GM21447 (cell line): Measurements from ENCODE around the gene CEP97.
"Not testable (repeated sequence)": the region's sequence is repeated elsewhere in the genome, so short reads cannot be mapped to it uniquely, and the experiment has no call there.

Experiments
- ATAC-seq: cut with Tn5 transposase; IDR thresholded peaks from one replicate; pipeline ENCODE4 v1.9.1; 2021; ENCODE audit not compliant: unreplicated experiment

The CEP97 gene

GRCh38 chr3:101777745-101778281 lies 53.4 kb downstream of the CEP97 start:
- ATAC-seq, result not testable (repeated sequence)

DNA sequence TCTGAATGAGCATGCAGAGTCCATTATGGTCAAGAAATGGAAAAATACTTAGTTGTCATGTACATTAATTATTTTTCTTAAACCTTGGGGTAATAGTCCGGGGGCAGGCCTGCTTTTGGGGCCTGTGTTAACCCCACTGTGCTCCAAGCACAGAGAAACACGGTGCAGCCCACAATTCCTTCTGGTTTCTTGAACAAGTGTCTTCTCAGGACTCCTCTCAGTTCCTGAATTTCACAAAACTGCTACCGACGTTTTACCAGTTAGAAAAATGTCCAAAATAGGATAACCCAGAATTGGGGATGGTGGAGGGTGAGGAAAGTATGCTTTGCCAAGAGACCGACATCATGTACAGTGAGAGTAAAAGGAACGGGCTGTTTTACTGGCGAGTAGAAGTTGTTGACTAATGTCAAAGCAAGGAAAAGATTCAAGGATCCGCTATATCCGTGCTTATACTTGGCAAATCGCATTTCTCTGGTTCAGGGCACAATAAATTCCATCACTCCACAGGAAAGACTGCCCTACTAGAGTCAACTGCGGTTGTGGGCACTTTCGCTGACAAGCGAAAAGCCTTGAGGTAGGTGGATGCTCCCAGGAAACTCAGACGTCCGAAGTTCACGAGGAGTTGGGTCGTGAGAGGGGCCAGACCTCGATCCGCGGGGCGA lies 54.1 kb downstream of the CEP97 start:
- ATAC-seq, result no peak

DNA sequence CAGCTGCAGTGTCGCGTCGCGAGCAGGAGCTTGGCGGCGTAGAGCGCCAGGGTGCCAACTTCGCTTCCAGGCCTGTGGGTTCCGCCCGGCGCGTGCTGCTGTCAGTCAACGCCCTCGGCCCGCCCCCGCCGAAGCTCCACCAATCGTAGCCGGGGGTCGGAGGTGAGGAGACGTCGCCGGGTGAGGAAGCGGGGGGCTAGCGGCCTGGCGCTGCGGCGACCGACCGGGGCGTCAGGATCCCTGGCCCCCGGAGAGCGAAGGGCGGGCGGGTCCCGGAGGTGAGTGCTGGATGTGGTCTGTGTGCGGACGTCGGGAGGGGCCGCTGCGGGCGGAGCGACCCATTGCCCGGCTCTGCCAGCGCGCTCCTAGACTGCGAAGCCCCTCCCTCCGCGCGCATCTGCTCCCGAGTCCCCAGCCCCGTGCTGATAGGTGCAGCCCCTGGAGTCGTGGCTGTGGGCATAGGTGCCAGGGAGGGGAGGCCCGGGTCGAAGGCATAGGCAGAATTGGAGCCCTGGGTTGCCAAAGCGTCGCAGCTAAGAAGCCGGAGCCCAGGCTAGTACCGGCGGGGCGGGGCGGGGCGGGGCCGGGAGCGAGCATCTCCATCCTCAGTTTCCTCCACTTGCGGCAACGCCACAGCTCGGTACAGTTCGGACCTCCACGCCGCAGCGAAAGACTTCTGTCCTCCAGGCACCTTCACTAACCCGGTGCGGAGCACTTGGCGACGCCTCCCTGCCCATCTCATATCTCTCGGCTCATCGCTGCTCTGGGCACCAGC lies 54.8 kb downstream of the CEP97 start, which contains the start of gene NXPE3:
NXPE3 (plus strand) TSS at position 165 of the 775 bp plus-strand sequence. CDS start 6,386 bp downstream, outside the sequence.
- peak; percentile 91 for ATAC-seq

- no peak for ATAC-seq
Measured at GRCh38 chr3:101779822-101780381, 55.5 kb downstream of the CEP97 start.

GRCh38 chr3:101780661-101781060 lies 56.2 kb downstream of the CEP97 start:
- no peak for ATAC-seq

GRCh38 chr3:101781166-101781565 lies 56.8 kb downstream of the CEP97 start:
- no peak for ATAC-seq

GRCh38 chr3:101784855-101785613 lies 60.6 kb downstream of the CEP97 start:
- ATAC-seq, result no peak

- peak; percentile 98 for ATAC-seq
Measured at GRCh38 chr3:101791778-101792177, 67.4 kb downstream of the CEP97 start.

DNA sequence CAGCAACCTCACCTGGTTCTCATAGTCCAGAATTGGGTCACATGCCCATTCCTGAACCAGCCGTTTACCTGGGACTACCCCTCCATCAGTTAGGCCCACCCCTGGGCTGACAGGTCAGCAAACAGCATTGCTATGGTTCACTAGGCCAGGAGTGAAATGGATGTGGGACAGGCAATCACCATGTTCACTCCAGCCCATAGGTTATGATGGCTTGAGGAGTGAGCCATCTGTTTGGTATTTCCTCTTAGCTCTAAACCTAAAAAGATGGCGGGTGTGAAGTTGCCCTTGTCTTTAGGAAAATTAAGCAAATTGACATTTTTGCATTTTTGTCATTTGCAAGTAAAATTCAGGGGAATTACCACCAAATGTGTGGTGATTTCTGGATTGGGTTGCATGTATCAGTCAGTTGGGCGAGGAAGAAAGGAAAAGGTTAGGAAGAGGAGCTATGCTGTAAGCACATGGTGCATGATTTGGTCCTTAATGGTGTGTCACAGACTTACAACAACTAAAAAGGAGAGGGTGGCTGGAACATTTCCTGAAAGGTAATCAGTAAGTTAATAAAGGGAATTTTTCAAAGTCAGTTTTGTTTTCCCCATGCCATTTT lies 71.8 kb downstream of the CEP97 start:
- ATAC-seq, result no peak

DNA sequence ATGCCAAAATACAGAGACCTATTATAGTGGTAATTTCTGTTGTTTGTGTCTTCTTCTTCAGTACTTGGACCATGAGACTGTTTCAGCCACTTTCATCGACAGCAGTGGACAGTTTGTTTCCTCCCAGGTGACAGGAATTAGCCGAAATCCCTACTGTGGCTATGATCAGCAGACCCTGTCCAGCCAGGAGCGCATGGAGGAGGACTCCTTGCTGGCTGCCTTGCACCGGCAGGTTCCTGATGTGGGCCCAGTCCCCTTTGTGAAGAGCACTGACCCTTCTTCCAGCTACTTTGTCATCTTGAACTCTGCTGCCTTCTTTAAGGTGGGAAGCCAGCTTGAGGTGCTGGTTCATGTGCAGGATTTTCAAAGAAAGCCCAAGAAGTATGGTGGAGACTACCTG lies 76.8 kb downstream of the CEP97 start:
- no peak for ATAC-seq

DNA sequence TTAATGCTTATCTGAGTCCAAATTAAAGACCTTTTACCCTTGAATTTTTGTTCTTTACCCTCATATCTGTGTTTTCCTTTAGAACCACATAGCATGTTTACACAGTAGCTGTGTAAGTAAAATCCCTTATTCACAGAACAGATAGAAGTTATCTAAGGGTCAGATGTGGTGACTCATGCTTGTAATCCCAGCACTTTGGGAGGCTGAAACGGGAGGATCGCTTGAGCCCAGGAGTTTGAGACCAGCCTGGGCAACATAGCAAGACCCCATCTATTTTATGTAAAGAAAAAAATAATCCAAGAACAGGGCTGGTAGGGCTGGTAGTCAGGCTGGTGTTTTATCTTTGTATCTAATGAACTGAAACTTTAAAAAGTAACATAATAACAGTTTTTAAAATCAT lies 77.8 kb downstream of the CEP97 start:
- ATAC-seq, result no peak

DNA sequence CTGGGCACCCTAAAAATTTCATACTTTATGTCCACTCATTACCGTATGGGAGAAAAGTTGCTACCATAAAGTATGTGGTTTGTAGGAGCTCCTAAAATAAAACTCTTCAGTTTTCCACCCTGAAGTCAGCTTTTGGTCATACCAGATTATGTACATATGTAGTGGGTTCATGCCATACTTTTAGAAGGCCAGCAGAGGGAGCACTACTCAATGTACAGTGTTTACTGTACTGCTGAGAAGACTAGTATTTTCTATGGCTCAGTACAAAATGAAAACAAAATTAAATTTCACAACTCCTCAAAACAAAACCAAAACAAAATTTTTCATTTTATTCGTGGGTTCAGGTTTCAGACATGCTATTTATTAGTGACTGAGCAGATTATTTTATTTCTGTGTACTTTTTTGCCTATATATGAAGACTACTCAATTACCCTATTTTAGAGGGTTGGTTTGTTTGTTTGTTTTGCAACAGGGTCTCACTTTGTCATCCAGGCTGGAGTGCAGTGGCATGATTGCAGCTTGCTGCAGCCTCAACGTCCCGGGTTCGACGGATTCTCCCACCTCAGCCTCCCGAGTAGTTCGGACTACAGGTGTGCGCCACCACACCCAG lies 78.9 kb downstream of the CEP97 start:
- peak; percentile 96 for ATAC-seq

DNA sequence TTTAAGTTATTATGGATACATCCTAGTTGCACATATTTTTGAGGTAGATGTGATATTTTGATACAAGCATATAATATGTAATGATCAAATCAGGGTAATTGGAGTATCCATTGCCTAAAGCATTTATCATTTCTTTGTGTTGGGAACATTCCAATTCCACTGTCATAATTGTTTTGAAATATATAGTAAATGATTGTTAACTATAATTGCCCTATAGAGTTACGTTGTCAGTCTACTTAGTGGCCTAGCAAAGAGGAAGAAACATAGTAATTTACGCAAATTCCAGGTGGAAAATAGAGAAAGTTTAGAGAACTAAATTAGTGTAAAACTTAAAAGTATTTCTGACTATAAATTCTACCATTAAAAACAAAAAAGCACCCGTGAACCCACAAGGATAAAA lies 79.5 kb downstream of the CEP97 start:
- ATAC-seq, result no peak

- no peak for ATAC-seq
Measured at GRCh38 chr3:101806491-101806890, 82.1 kb downstream of the CEP97 start.

- ATAC-seq, result peak; percentile 66
Measured at GRCh38 chr3:101807888-101808287, 83.5 kb downstream of the CEP97 start.

GRCh38 chr3:101809178-101810021 lies 85.0 kb downstream of the CEP97 start:
- ATAC-seq, result no peak

- no peak for ATAC-seq
Measured at GRCh38 chr3:101810022-101810418, 85.6 kb downstream of the CEP97 start.

DNA sequence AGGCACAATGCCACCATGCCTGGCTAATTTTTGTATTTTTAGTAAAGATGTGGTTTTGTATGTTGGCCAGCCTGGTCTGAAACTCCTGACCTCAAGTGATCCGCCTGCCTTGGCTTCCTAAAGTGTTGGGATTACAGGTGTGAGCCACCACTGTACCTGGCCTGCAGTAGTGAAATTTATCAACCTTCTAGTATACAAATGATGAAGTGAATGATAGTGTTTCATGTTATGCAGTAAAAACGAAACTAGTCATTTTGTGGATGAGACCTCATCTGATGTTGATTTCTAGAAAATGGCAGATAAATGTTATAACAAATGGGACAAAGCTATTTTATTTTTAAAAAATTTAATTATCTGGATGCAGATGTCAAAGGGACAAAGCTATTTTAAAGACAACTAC lies 87.5 kb downstream of the CEP97 start:
- no peak for ATAC-seq

GRCh38 chr3:101812895-101813294 lies 88.5 kb downstream of the CEP97 start:
- ATAC-seq, result no peak
